Measurements from ENCODE around the gene CACNA1G. TPM values are rescaled to one million over a fixed set of nuclear protein-coding genes. Genes with fewer than 3 reads are reported as not detected.

The CACNA1G gene
- total RNA-seq, 2 experiments from 2014 or later, result not detected

GRCh38 chr17:50558091-50558490 lies 2.4 kb upstream of the CACNA1G start:
- peaks cover 6% of the 10 kb centered on the region for H3K4me1 ChIP-seq (ENCODE audit: insufficient read depth, low read length, poor library complexity, severe bottlenecking)
- ChIA-PET CTCF (ENCODE audit: unreplicated experiment) (no interaction called here), POLR2A (no interaction called here)
- intact Hi-C loops (cut with micrococcal nuclease; ENCODE audit: unreplicated experiment), result no loop called here
- TF ChIP-seq CTCF (conservative IDR thresholded peaks at IDR 0.05; ENCODE audit: low read length) (no peak), EZH2phosphoT487 (IDR thresholded peaks at IDR 0.05; ENCODE audit: borderline replicate concordance, low read depth, low read length) (no peak)
- H3K4me2 ChIP-seq (ENCODE audit: low read length), result no peak overlapping the region
- no TSS peak for BruUV-seq (replicated peaks)
- no peaks in the 10 kb centered on the region for H3K36me3 ChIP-seq (ENCODE audit: insufficient read depth, low read length)
- no peak for DNase-seq (ENCODE audit: low spot score)
- H3K27ac ChIP-seq (ENCODE audit: low read depth, low read length, poor library complexity, severe bottlenecking), result no peak overlapping the region
- H3K9me3 ChIP-seq (ENCODE audit: low read length), result no peaks in the 10 kb centered on the region
- no peaks in the 10 kb centered on the region for H4K20me1 ChIP-seq (ENCODE audit: insufficient read depth, low read length)
- no peak overlapping the region for H2AFZ ChIP-seq (ENCODE audit: low read length)
- no peaks in the 10 kb centered on the region for H3K9me2 ChIP-seq (ENCODE audit: insufficient read depth, low read length)
- H3K79me2 ChIP-seq (ENCODE audit: insufficient read depth, low read depth, low read length), result no peaks in the 10 kb centered on the region
- no peak overlapping the region for H3K4me3 ChIP-seq (ENCODE audit: low read depth, low read length, poor library complexity, severe bottlenecking)

GRCh38 chr17:50558581-50558940 lies 2.0 kb upstream of the CACNA1G start:
- Histone ChIP-seq H3K9me2 (ENCODE audit: insufficient read depth, low read length) (no peaks in the 10 kb centered on the region), H3K79me2 (ENCODE audit: insufficient read depth, low read depth, low read length) (no peaks in the 10 kb centered on the region), H3K4me2 (ENCODE audit: low read length) (no peak overlapping the region), H2AFZ (ENCODE audit: low read length) (no peak overlapping the region), H4K20me1 (ENCODE audit: insufficient read depth, low read length) (no peaks in the 10 kb centered on the region), H3K27ac (ENCODE audit: low read depth, low read length, poor library complexity, severe bottlenecking) (no peak overlapping the region), H3K9me3 (ENCODE audit: low read length) (no peaks in the 10 kb centered on the region), H3K4me1 (ENCODE audit: insufficient read depth, low read length, poor library complexity, severe bottlenecking) (peaks cover 6% of the 10 kb centered on the region), H3K36me3 (ENCODE audit: insufficient read depth, low read length) (no peaks in the 10 kb centered on the region), H3K4me3 (ENCODE audit: low read depth, low read length, poor library complexity, severe bottlenecking) (no peak overlapping the region)
- DNase-seq (ENCODE audit: low spot score), result no peak
- BruUV-seq (replicated peaks), result no TSS peak
- ChIA-PET POLR2A (no interaction called here), CTCF (ENCODE audit: unreplicated experiment) (no interaction called here)
- intact Hi-C loops (cut with micrococcal nuclease; ENCODE audit: unreplicated experiment), result no loop called here
- TF ChIP-seq EZH2phosphoT487 (IDR thresholded peaks at IDR 0.05; ENCODE audit: borderline replicate concordance, low read depth, low read length) (no peak), CTCF (conservative IDR thresholded peaks at IDR 0.05; ENCODE audit: low read length) (no peak)

GRCh38 chr17:50558941-50559614 lies 1.4 kb upstream of the CACNA1G start:
- Histone ChIP-seq H3K36me3 (ENCODE audit: insufficient read depth, low read length) (no peaks in the 10 kb centered on the region), H3K79me2 (ENCODE audit: insufficient read depth, low read depth, low read length) (no peaks in the 10 kb centered on the region), H3K9me3 (ENCODE audit: low read length) (no peaks in the 10 kb centered on the region), H4K20me1 (ENCODE audit: insufficient read depth, low read length) (no peaks in the 10 kb centered on the region), H3K4me1 (ENCODE audit: insufficient read depth, low read length, poor library complexity, severe bottlenecking) (peaks cover 6% of the 10 kb centered on the region), H3K27ac (ENCODE audit: low read depth, low read length, poor library complexity, severe bottlenecking) (no peak overlapping the region), H3K9me2 (ENCODE audit: insufficient read depth, low read length) (no peaks in the 10 kb centered on the region), H3K4me3 (ENCODE audit: low read depth, low read length, poor library complexity, severe bottlenecking) (no peak overlapping the region), H2AFZ (ENCODE audit: low read length) (no peak overlapping the region), H3K4me2 (ENCODE audit: low read length) (no peak overlapping the region)
- no TSS peak for BruUV-seq (replicated peaks)
- TF ChIP-seq CTCF (conservative IDR thresholded peaks at IDR 0.05; ENCODE audit: low read length), result no peak
- no peak for TF ChIP-seq EZH2phosphoT487 (IDR thresholded peaks at IDR 0.05; ENCODE audit: borderline replicate concordance, low read depth, low read length)
- ChIA-PET CTCF (ENCODE audit: unreplicated experiment) (no interaction called here), POLR2A (interaction anchor here (0.5 kb wide), 1 partner anchor 146 kb away, joined by 3 read pairs; no protein-coding TSS in a partner anchor)
- no peak for DNase-seq (ENCODE audit: low spot score)
- intact Hi-C loops (cut with micrococcal nuclease; ENCODE audit: unreplicated experiment), result no loop called here
